GM23338 (cell line): Measurements from ENCODE around the gene COL4A1. TPM values are rescaled to one million over a fixed set of nuclear protein-coding genes. Genes with fewer than 3 reads are reported as not detected.
A peak's percentile ranks its signal among the peaks of the same experiment; 100 is the strongest.

ENCODE experiments used
- ATAC-seq: fragments of 200-7000 bp; cut with Tn5 transposase; 3 replicates; pipeline ENCODE4 v1.9.1; 2020
- DNase-seq: peaks from one replicate; pipeline ENCODE4 v3.0.0-alpha.2; 2015; ENCODE audit warnings: low spot score
- H2AFZ ChIP-seq: fragments of 200-600 bp; sonication (generic); 2 replicates; pipeline ENCODE4 v1.8.0; 2016; ENCODE audit warnings: antibody characterized with exemption, mild to moderate bottlenecking, moderate library complexity
- H3F3A ChIP-seq: fragments of 200-600 bp; sonication (generic); replicated peaks from 2 replicates; pipeline ENCODE4 v1.8.0; 2017; ENCODE audit warnings: antibody characterized with exemption, mixed run types, low read depth
- H3K27ac ChIP-seq: fragments of 200-600 bp; sonication (generic); 2 replicates; pipeline ENCODE4 v1.6.1; 2016; ENCODE audit warnings: low read depth
- H3K27me3 ChIP-seq: fragments of 200-600 bp; sonication (generic); 2 replicates; pipeline ENCODE4 v1.8.0; 2016; ENCODE audit warnings: mild to moderate bottlenecking, mixed run types, moderate library complexity; ENCODE audit not compliant: insufficient read depth
- H3K36me3 ChIP-seq: fragments of 200-600 bp; sonication (generic); 2 replicates; pipeline ENCODE4 v1.8.0; 2016; ENCODE audit warnings: mild to moderate bottlenecking; ENCODE audit not compliant: insufficient read depth
- H3K4me1 ChIP-seq: fragments of 200-600 bp; sonication (generic); 2 replicates; pipeline ENCODE4 v1.8.0; 2016; ENCODE audit warnings: mild to moderate bottlenecking, moderate library complexity; ENCODE audit not compliant: insufficient read depth
- H3K4me2 ChIP-seq: fragments of 200-600 bp; sonication (generic); 2 replicates; pipeline ENCODE4 v1.7.1; 2017; ENCODE audit warnings: mixed run types
- H3K4me3 ChIP-seq: fragments of 200-600 bp; sonication (generic); 2 replicates; pipeline ENCODE4 v1.6.1; 2016; ENCODE audit warnings: mixed run types
- H3K79me2 ChIP-seq: fragments of 200-600 bp; sonication (generic); replicated peaks from 2 replicates; pipeline ENCODE4 v1.8.0; 2017; ENCODE audit warnings: mild to moderate bottlenecking; ENCODE audit not compliant: insufficient read depth
- H3K9me2 ChIP-seq: fragments of 200-600 bp; sonication (generic); 2 replicates; pipeline ENCODE4 v1.8.0; 2017; ENCODE audit not compliant: insufficient read depth
- H4K20me1 ChIP-seq: fragments of 200-600 bp; sonication (generic); replicated peaks from 2 replicates; pipeline ENCODE4 v1.8.0; 2017; ENCODE audit warnings: mild to moderate bottlenecking; ENCODE audit not compliant: insufficient read depth
- H3K27ac Mint-ChIP-seq: 2 replicates; pipeline ENCODE4 v1.8.0; 2020; ENCODE audit warnings: inconsistent platforms, mild to moderate bottlenecking, moderate library complexity, mixed read lengths
- H3K27me3 Mint-ChIP-seq: 3 replicates; pipeline ENCODE4 v1.8.0; 2022; ENCODE audit warnings: low read depth, mild to moderate bottlenecking, moderate library complexity, mixed read lengths, inconsistent platforms; ENCODE audit not compliant: insufficient read depth, poor library complexity
- H3K36me3 Mint-ChIP-seq: 3 replicates; pipeline ENCODE4 v1.8.0; 2021; ENCODE audit warnings: low read depth, mild to moderate bottlenecking, inconsistent platforms, moderate library complexity, mixed read lengths
- H3K4me1 Mint-ChIP-seq: 3 replicates; pipeline ENCODE4 v1.8.0; 2020; ENCODE audit warnings: mild to moderate bottlenecking, inconsistent platforms, mixed read lengths
- H3K4me3 Mint-ChIP-seq: 3 replicates; pipeline ENCODE4 v1.8.0; 2021; ENCODE audit warnings: moderate library complexity, mild to moderate bottlenecking, inconsistent platforms, mixed read lengths
- H3K9me3 Mint-ChIP-seq: 3 replicates; pipeline ENCODE4 v1.8.0; 2020; ENCODE audit warnings: moderate library complexity, mild to moderate bottlenecking, inconsistent platforms, mixed read lengths
- CREB1 ChIP-seq: fragments of 250-450 bp; sonication (Bioruptor Pico); IDR thresholded peaks from 2 replicates; pipeline ENCODE4 v1.5.0; 2020; ENCODE audit warnings: low read depth, mild to moderate bottlenecking, moderate library complexity
- ETS1 ChIP-seq: IDR thresholded peaks from 2 replicates; pipeline ENCODE4 v1.6.1; 2016; ENCODE audit warnings: antibody characterized with exemption
- EZH2 ChIP-seq: fragments of 200-600 bp; sonication (generic); IDR thresholded peaks from one replicate; pipeline ENCODE4 v1.8.0; 2017; ENCODE audit warnings: antibody characterized with exemption, mild to moderate bottlenecking, low read depth; ENCODE audit not compliant: unreplicated experiment
- JUNB ChIP-seq: IDR thresholded peaks from one replicate; pipeline ENCODE4 v1.6.1; 2016; ENCODE audit warnings: antibody characterized with exemption; ENCODE audit not compliant: unreplicated experiment
- NANOG ChIP-seq: IDR thresholded peaks from 2 replicates; pipeline ENCODE4 v1.6.1; 2016; ENCODE audit warnings: antibody characterized with exemption, borderline replicate concordance
- POLR2AphosphoS5 ChIP-seq: IDR thresholded peaks from 2 replicates; pipeline ENCODE4 v1.6.1; 2016; ENCODE audit warnings: antibody characterized with exemption, low read depth
- REST ChIP-seq: IDR thresholded peaks from one replicate; pipeline ENCODE4 v1.6.1; 2018; ENCODE audit warnings: antibody characterized with exemption; ENCODE audit not compliant: unreplicated experiment
- STAT1 ChIP-seq: IDR thresholded peaks from one replicate; pipeline ENCODE4 v1.6.1; 2016; ENCODE audit warnings: antibody characterized with exemption; ENCODE audit not compliant: unreplicated experiment
- ZNF114 ChIP-seq: fragments of 250-450 bp; sonication (Bioruptor Pico); IDR thresholded peaks from 2 replicates; pipeline ENCODE4 v1.5.0; 2020; ENCODE audit warnings: mild to moderate bottlenecking, moderate library complexity
- ZNF462 ChIP-seq: fragments of 250-450 bp; sonication (Bioruptor Pico); IDR thresholded peaks from 2 replicates; pipeline ENCODE4 v1.5.0; 2020; ENCODE audit warnings: mild to moderate bottlenecking, moderate library complexity
- polyA plus RNA-seq: library from polyadenylated mRNA; unstranded; fragments of >200 nt; fragmentation: Nextera tagmentation; extraction: Ambion mirVana; gene quantifications from 2 replicates; pipeline ENCODE4 v1.2.1, GENCODE V29; 2016
- total RNA-seq: library from RNA; depleted of rRNA; stranded (reverse); fragments of >200 nt; shearing (Covaris generic); gene quantifications from 2 replicates; pipeline ENCODE4 v1.2.3, GENCODE V29; 2014

The COL4A1 gene
- total and polyA plus RNA-seq, 2 experiments from 2014 or later = 39.1 to 110 TPM

GRCh38 chr13:110342474-110342873 lies 35.5 kb upstream of the COL4A1 start (continued):
- TF ChIP-seq ZNF462 (CRISPR knock-in tag) = no peak
- TF ChIP-seq JUNB = no peak
- TF ChIP-seq NANOG = no peak

GRCh38 chr13:110341445-110342244 lies 34.7 kb upstream of the COL4A1 start:
- Mint-ChIP-seq H3K9me3 (no peaks in the 10 kb centered on the region), H3K27ac (peak overlapping the region; percentile 11; the same call in 1 of the 2 replicates), H3K36me3 (no peaks in the 10 kb centered on the region; the same call in 2 of the 3 replicates), H3K4me1 (peaks cover 42% of the 10 kb centered on the region), H3K27me3 (no peaks in the 10 kb centered on the region), H3K4me3 (no peak overlapping the region)
- peaks cover 35% of the 10 kb centered on the region for H3K79me2 ChIP-seq
- no peaks in the 10 kb centered on the region for H3K9me2 ChIP-seq
- peaks cover 11% of the 10 kb centered on the region for H4K20me1 ChIP-seq
- H3K4me1 ChIP-seq = peaks cover 30% of the 10 kb centered on the region
- H3F3A ChIP-seq = no peaks in the 10 kb centered on the region
- no peaks in the 10 kb centered on the region for H3K27me3 ChIP-seq
- H3K4me2 ChIP-seq = no peak overlapping the region
- no peak overlapping the region; the same call in 1 of the 2 replicates for H3K27ac ChIP-seq
- no peak for DNase-seq
- H3K36me3 ChIP-seq = no peaks in the 10 kb centered on the region; the same call in 1 of the 2 replicates
- H2AFZ ChIP-seq = no peak overlapping the region
- H3K4me3 ChIP-seq = no peak overlapping the region
- ATAC-seq = peak; percentile 8; the same call in 1 of the 3 replicates
- TF ChIP-seq ETS1 (no peak), POLR2AphosphoS5 (no peak), STAT1 (no peak), NANOG (no peak), EZH2 (no peak), CREB1 (CRISPR knock-in tag) (no peak), ZNF114 (CRISPR knock-in tag) (no peak), REST (no peak)
